Transverse colon (tissue), 4 donors: ENCODE data around the gene EXOC3L4.

Experiments used
- POLR2A ChIP-seq: fragments of 450-650 bp; IDR thresholded peaks from one replicate; pipeline ENCODE4 v1.6.1; 2016; ENCODE audit warnings: antibody characterized with exemption, mild to moderate bottlenecking, moderate library complexity
- POLR2AphosphoS5 ChIP-seq, 3 donors: sonication (generic); formaldehyde crosslinking; IDR thresholded peaks; one replicate each; pipeline ENCODE4 v1.6.1; 2016; ENCODE audit warnings: antibody characterized with exemption in 3 of 3
- TF ChIP-seq, protein P1 (sequence below), 5 experiments: fragments of 200-600 bp in 3 of 5; fragments of 450-650 bp in 2 of 5; sonication (generic) in 3 of 5; IDR thresholded peaks; 1 replicate in 2 of 5; 2 replicates in 3 of 5; pipeline ENCODE4 v1.5.1; 2016 to 2017; ENCODE audit warnings: antibody characterized with exemption in 5 of 5, inconsistent platforms in 3 of 5, mild to moderate bottlenecking in 2 of 5, moderate library complexity in 1 of 5

DNA sequence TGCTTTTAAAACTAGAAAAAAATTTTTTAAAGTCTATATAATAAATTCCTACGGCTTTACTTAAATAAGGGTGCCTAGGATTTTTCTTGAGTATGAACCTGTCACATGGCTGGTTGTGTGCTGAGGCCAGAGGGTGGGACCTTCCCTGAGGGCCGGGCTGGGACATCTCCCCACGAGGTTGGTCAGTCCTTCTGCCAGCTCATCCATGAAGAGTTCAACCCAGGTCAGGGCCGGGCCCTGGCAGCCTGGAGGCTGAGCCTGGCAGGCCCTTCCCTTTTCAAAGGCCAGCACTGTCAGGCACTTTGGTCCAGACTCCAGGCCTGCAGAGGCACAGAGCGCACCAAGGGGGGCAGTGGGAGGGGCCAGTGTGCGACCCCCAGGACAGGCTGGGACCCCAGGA lies 60.5 kb downstream of the EXOC3L4 start:
- TF ChIP-seq, protein P1, sequence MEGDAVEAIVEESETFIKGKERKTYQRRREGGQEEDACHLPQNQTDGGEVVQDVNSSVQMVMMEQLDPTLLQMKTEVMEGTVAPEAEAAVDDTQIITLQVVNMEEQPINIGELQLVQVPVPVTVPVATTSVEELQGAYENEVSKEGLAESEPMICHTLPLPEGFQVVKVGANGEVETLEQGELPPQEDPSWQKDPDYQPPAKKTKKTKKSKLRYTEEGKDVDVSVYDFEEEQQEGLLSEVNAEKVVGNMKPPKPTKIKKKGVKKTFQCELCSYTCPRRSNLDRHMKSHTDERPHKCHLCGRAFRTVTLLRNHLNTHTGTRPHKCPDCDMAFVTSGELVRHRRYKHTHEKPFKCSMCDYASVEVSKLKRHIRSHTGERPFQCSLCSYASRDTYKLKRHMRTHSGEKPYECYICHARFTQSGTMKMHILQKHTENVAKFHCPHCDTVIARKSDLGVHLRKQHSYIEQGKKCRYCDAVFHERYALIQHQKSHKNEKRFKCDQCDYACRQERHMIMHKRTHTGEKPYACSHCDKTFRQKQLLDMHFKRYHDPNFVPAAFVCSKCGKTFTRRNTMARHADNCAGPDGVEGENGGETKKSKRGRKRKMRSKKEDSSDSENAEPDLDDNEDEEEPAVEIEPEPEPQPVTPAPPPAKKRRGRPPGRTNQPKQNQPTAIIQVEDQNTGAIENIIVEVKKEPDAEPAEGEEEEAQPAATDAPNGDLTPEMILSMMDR (IDR thresholded peaks at IDR 0.05): no peak
- TF ChIP-seq POLR2A (no peak), POLR2AphosphoS5 (IDR thresholded peaks at IDR 0.05) (no peak)
